CD4-positive, alpha-beta T cell (primary cell): ENCODE results near the gene ERCC6L. TPM values are rescaled to one million over a fixed set of nuclear protein-coding genes. Genes with fewer than 3 reads are reported as not detected.
A peak's percentile ranks its signal among the peaks of the same experiment; 100 is the strongest.

ENCODE experiments used
- ATAC-seq: fragments of 200-7000 bp; cut with Tn5 transposase; one replicate; pipeline ENCODE4 v1.10.0; 2022; ENCODE audit warnings: mild to moderate bottlenecking; ENCODE audit not compliant: poor library complexity
- CTCF ChIA-PET: fragments of 350-600 bp; sonication (Branson Sonifier 250); formaldehyde crosslinking; loops from one replicate; lab custom pipeline; 2021; ENCODE audit warnings: antibody characterized with exemption, inconsistent platforms; lab: Charles Lee
- POLR2A ChIA-PET: fragments of 350-600 bp; sonication (Branson Sonifier 250); formaldehyde crosslinking; loops from one replicate; lab custom pipeline; 2021; ENCODE audit warnings: antibody characterized with exemption, inconsistent platforms; lab: Charles Lee
- DNase-seq, 14 experiments: peaks; one replicate each; pipeline ENCODE4 v3.0.0-alpha.2; 2013 to 2020; ENCODE audit warnings: mixed read lengths in 2 of 14
- H3K27ac ChIP-seq, 2 donors: one replicate each; pipeline versions ENCODE4 v1.5.1 to v1.7.0; 2013; ENCODE audit warnings: low read length in 2 of 2, low read depth in 1 of 2, mild to moderate bottlenecking in 1 of 2
- H3K27me3 ChIP-seq, 2 experiments: 1 replicate in 1 of 2; 2 replicates in 1 of 2; pipeline versions ENCODE4 v1.6.1 to v1.7.0; 2013; ENCODE audit warnings: low read length in 2 of 2, control low read depth in 1 of 2, mild to moderate bottlenecking in 1 of 2, moderate library complexity in 1 of 2; ENCODE audit not compliant: insufficient read depth in 2 of 2, control insufficient read depth in 1 of 2
- H3K36me3 ChIP-seq: one replicate; pipeline ENCODE4 v1.6.1; 2013; ENCODE audit warnings: low read length, control low read depth; ENCODE audit not compliant: insufficient read depth
- H3K4me1 ChIP-seq: one replicate; pipeline ENCODE4 v1.6.1; 2013; ENCODE audit warnings: low read length, control low read depth; ENCODE audit not compliant: insufficient read depth
- H3K4me3 ChIP-seq: one replicate; pipeline ENCODE4 v1.5.1; 2013; ENCODE audit warnings: mild to moderate bottlenecking, low read length, moderate library complexity
- H3K9me3 ChIP-seq, 2 experiments: 1 replicate in 1 of 2; 2 replicates in 1 of 2; pipeline versions ENCODE4 v1.6.1 to v1.7.0; 2013; ENCODE audit warnings: low read length in 2 of 2, mild to moderate bottlenecking in 2 of 2, control low read depth in 1 of 2, moderate library complexity in 1 of 2; ENCODE audit not compliant: control insufficient read depth in 1 of 2, insufficient read depth in 1 of 2
- H3K27ac Mint-ChIP-seq: one replicate; pipeline ENCODE4 v1.8.0; 2020; ENCODE audit warnings: mixed read lengths
- H3K27me3 Mint-ChIP-seq: one replicate; pipeline ENCODE4 v1.8.0; 2021; ENCODE audit warnings: mixed read lengths
- H3K36me3 Mint-ChIP-seq: one replicate; pipeline ENCODE4 v1.8.0; 2021; ENCODE audit warnings: low read depth, mixed read lengths
- H3K4me1 Mint-ChIP-seq: one replicate; pipeline ENCODE4 v1.8.0; 2021; ENCODE audit warnings: low read depth, mixed read lengths
- H3K4me3 Mint-ChIP-seq: one replicate; pipeline ENCODE4 v1.8.0; 2020; ENCODE audit warnings: mild to moderate bottlenecking, mixed read lengths
- H3K9me3 Mint-ChIP-seq: one replicate; pipeline ENCODE4 v1.8.0; 2020; ENCODE audit warnings: mixed read lengths
- intact Hi-C, 2 experiments: fragments of 100-400 bp; cut with DNase I in 1 of 2; cut with micrococcal nuclease in 1 of 2; formaldehyde crosslinking; loops; one replicate each; pipeline versions ENCODE4 v1.15.1 to v1.9.0; 2023 to 2025; cut with DNase I, micrococcal nuclease
- total RNA-seq, 174 experiments: library from RNA in 2 of 174; stranded (reverse) in 2 of 174; gene quantifications; one replicate each; pipeline ENCODE4 v1.2.3 and lab custom pipeline; 2021 to 2026
- TF ChIP-seq, protein P1 (sequence below): fragments of 200-600 bp; IDR thresholded peaks from one replicate; pipeline ENCODE4 v1.8.0; 2022; ENCODE audit warnings: antibody characterized with exemption, mild to moderate bottlenecking

ERCC6L gene
- total RNA-seq, 2 experiments from 2014 or later = 0.08 TPM; not detected in 1

DNA sequence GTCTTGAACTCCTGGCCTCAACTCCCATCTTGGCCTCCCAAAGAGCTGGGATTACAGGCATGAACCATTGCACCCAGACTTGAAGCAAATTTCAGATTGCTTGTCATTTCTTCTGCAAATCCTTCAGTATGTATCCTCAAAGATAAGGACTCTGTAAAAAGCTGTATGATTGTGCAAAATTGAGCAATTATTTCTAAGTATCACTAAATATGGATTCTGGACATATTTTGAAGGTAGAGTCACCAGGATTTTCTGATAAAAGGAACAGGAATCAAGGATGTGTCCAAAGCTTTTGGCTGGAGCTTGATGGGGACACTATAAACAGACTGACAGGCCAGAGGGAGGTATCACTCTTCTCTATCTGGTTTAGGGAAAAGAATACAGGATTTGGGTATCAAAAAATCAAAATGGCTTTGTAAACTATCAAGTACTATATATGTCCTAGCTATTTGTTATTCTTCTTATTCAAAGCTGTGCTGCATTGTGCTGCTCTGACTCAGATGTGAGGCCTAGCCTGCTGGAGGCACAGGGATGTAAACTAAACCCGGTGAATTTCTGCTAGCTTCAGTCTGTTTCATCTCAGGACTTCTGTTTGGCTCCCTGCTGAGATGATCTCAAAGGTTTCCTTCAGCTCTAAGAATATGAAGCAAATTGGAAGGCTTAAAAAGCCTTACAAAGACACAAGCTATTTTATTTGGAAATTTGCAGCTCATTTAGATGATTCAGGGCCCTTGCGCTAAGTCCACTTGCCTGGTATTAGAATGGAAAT lies 30.0 kb upstream of the ERCC6L start:
- no peaks in the 10 kb centered on the region for H3K27me3 Mint-ChIP-seq
- Histone ChIP-seq H3K27me3 (no peaks in the 10 kb centered on the region), H3K4me1 (peaks cover 6% of the 10 kb centered on the region), H3K27ac (no peak overlapping the region), H3K9me3 (no peaks in the 10 kb centered on the region), H3K4me3 (no peak overlapping the region), H3K36me3 (peaks cover 44% of the 10 kb centered on the region)
- peaks cover 19% of the 10 kb centered on the region for H3K4me1 Mint-ChIP-seq
- H3K9me3 Mint-ChIP-seq = no peaks in the 10 kb centered on the region
- peaks cover 60% of the 10 kb centered on the region for H3K36me3 Mint-ChIP-seq
- intact Hi-C loops = no loop called here
- DNase-seq (no peak), ATAC-seq (no peak)
- POLR2A ChIA-PET = interaction anchor here (2.9 kb wide), 1 partner anchor 8 kb away, joined by 13 read pairs; the partner anchor contains the start of gene RPS4X
- CTCF ChIA-PET = interaction anchor here (1.1 to 1.3 kb wide), 2 partner anchors 8 to 23 kb away, joined by 3 read pairs; partner anchors contain the start of gene RPS4X
- H3K4me3 Mint-ChIP-seq = no peak overlapping the region
- TF ChIP-seq, protein P1, sequence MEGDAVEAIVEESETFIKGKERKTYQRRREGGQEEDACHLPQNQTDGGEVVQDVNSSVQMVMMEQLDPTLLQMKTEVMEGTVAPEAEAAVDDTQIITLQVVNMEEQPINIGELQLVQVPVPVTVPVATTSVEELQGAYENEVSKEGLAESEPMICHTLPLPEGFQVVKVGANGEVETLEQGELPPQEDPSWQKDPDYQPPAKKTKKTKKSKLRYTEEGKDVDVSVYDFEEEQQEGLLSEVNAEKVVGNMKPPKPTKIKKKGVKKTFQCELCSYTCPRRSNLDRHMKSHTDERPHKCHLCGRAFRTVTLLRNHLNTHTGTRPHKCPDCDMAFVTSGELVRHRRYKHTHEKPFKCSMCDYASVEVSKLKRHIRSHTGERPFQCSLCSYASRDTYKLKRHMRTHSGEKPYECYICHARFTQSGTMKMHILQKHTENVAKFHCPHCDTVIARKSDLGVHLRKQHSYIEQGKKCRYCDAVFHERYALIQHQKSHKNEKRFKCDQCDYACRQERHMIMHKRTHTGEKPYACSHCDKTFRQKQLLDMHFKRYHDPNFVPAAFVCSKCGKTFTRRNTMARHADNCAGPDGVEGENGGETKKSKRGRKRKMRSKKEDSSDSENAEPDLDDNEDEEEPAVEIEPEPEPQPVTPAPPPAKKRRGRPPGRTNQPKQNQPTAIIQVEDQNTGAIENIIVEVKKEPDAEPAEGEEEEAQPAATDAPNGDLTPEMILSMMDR = no peak
- H3K27ac Mint-ChIP-seq = peak overlapping the region; percentile 80

DNA sequence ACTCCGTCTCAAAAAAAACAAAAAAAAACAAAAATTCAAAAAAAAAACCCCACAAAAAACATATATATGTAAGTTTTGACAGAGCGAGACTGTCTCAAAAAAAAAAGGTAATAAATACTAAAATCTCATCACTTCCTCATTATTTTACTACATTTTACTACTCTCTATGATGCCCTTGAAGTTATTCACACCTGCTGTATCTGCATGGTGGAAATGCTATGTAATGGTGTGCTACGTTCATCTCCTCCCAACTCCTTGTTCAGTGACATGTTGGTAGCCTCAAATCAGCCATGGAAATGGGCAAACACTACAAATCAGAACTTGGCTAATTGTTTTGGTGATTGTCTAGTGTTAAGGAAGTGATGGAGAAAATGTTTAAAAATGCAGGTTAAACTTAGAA lies 26.4 kb upstream of the ERCC6L start:
- POLR2A ChIA-PET = interaction anchor here (0.6 kb wide), 1 partner anchor 42 kb away, joined by 3 read pairs; no protein-coding TSS in a partner anchor
- no peaks in the 10 kb centered on the region for H3K27me3 ChIP-seq
- no peak overlapping the region for H3K27ac Mint-ChIP-seq
- ATAC-seq (no peak), DNase-seq (no peak)
- peaks cover 29% of the 10 kb centered on the region for H3K36me3 Mint-ChIP-seq
- CTCF ChIA-PET = no interaction called here
- no peak overlapping the region for H3K27ac ChIP-seq
- intact Hi-C loops = no loop called here
- H3K4me1 ChIP-seq = no peaks in the 10 kb centered on the region
- TF ChIP-seq, protein P1 = no peak
- H3K9me3 ChIP-seq = no peaks in the 10 kb centered on the region
- H3K4me3 ChIP-seq = no peak overlapping the region
- H3K36me3 ChIP-seq = peaks cover 9% of the 10 kb centered on the region
- no peak overlapping the region for H3K4me3 Mint-ChIP-seq
- no peaks in the 10 kb centered on the region for H3K4me1 Mint-ChIP-seq
- no peaks in the 10 kb centered on the region for H3K27me3 Mint-ChIP-seq
- H3K9me3 Mint-ChIP-seq = no peaks in the 10 kb centered on the region

GRCh38 chrX:72262077-72262476 lies 23.2 kb upstream of the ERCC6L start:
- Mint-ChIP-seq H3K36me3 (no peaks in the 10 kb centered on the region), H3K4me3 (no peak overlapping the region), H3K9me3 (no peaks in the 10 kb centered on the region), H3K27me3 (no peaks in the 10 kb centered on the region), H3K4me1 (no peaks in the 10 kb centered on the region), H3K27ac (no peak overlapping the region)
- DNase-seq (no peak), ATAC-seq (no peak)
- Histone ChIP-seq H3K27ac (no peak overlapping the region), H3K9me3 (no peaks in the 10 kb centered on the region), H3K36me3 (no peaks in the 10 kb centered on the region), H3K4me1 (no peaks in the 10 kb centered on the region), H3K4me3 (no peak overlapping the region), H3K27me3 (no peaks in the 10 kb centered on the region)
- CTCF ChIA-PET = no interaction called here
- POLR2A ChIA-PET = no interaction called here
- TF ChIP-seq, protein P1 = no peak
- intact Hi-C loops = no loop called here
